ENCODE results near the gene TMCC3. TPM values are rescaled to one million over a fixed set of nuclear protein-coding genes. Genes with fewer than 3 reads are reported as not detected.

The TMCC3 gene
- total and polyA plus RNA-seq, 9 of the 15 experiments (the other 6 are each of a cell fraction or from before 2014, with no cell fraction given): not detected

DNA sequence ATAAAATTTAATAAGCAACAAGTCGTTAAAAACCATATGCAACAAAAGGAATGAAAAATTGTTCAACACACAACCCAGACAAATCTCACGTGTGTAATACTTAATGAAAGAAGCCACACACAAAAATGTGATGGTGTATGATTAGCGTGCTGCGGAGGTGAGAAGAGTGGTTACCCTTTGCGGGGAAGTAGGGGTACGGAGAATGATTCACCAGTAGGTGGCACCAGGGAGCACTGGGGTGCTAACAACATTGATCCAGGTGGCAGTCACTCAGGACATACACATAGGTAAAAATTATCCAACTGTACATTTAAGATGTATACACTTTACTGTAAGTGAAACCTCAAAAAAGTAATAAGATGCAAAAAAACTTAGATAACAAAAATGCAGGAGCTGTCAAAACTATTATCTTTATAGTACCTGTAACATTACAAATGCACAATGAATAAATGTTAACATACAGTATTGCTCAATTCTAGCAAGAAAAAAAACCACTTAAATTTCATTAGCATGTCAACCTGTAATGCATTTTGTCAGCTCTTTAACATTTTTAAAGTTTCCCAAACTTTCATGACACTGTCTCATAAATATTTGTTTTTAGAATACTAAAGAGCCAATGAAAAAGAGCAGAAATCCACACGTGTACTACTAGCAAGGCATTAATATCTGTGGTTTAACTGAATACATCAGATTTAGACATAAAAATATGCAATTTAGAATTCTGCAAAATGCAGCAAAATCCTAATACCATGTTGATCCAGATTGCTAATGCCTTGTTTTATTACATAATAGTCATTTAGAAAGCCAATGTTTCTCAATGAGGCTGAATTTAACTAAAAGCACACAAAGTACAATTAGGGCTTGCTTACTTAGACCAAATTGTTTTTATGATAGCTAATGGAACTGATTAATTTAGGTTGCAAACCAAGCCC lies 46.7 kb downstream of the TMCC3 start (continued):
- TF ChIP-seq, protein P1, sequence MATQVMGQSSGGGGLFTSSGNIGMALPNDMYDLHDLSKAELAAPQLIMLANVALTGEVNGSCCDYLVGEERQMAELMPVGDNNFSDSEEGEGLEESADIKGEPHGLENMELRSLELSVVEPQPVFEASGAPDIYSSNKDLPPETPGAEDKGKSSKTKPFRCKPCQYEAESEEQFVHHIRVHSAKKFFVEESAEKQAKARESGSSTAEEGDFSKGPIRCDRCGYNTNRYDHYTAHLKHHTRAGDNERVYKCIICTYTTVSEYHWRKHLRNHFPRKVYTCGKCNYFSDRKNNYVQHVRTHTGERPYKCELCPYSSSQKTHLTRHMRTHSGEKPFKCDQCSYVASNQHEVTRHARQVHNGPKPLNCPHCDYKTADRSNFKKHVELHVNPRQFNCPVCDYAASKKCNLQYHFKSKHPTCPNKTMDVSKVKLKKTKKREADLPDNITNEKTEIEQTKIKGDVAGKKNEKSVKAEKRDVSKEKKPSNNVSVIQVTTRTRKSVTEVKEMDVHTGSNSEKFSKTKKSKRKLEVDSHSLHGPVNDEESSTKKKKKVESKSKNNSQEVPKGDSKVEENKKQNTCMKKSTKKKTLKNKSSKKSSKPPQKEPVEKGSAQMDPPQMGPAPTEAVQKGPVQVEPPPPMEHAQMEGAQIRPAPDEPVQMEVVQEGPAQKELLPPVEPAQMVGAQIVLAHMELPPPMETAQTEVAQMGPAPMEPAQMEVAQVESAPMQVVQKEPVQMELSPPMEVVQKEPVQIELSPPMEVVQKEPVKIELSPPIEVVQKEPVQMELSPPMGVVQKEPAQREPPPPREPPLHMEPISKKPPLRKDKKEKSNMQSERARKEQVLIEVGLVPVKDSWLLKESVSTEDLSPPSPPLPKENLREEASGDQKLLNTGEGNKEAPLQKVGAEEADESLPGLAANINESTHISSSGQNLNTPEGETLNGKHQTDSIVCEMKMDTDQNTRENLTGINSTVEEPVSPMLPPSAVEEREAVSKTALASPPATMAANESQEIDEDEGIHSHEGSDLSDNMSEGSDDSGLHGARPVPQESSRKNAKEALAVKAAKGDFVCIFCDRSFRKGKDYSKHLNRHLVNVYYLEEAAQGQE (IDR thresholded peaks at IDR 0.05; ENCODE audit: borderline replicate concordance): peak; percentile 20; the same call in 1 of the 2 replicates
- TF ChIP-seq, protein P1 (CRISPR knock-in tag; IDR thresholded peaks at IDR 0.05; ENCODE audit: low read depth): no peak
- no peak for TF ChIP-seq MXD1 (CRISPR knock-in tag; IDR thresholded peaks at IDR 0.05; ENCODE audit: borderline replicate concordance, poor library complexity, severe bottlenecking)
- TF ChIP-seq, protein P2, sequence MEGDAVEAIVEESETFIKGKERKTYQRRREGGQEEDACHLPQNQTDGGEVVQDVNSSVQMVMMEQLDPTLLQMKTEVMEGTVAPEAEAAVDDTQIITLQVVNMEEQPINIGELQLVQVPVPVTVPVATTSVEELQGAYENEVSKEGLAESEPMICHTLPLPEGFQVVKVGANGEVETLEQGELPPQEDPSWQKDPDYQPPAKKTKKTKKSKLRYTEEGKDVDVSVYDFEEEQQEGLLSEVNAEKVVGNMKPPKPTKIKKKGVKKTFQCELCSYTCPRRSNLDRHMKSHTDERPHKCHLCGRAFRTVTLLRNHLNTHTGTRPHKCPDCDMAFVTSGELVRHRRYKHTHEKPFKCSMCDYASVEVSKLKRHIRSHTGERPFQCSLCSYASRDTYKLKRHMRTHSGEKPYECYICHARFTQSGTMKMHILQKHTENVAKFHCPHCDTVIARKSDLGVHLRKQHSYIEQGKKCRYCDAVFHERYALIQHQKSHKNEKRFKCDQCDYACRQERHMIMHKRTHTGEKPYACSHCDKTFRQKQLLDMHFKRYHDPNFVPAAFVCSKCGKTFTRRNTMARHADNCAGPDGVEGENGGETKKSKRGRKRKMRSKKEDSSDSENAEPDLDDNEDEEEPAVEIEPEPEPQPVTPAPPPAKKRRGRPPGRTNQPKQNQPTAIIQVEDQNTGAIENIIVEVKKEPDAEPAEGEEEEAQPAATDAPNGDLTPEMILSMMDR (IDR thresholded peaks at IDR 0.05 in 2 of 3, conservative IDR thresholded peaks at IDR 0.05 in 1 of 3; ENCODE audit: insufficient read depth in 2 of 3, low read depth in 1 of 3, low read length in 3 of 3): peak; percentile 70 to 81 (median 71)
- 0 out of 2 replicates have a peak, but pooled peaks have one; percentile 7 for TF ChIP-seq KLF16 (IDR thresholded peaks at IDR 0.05)

Measured in K562 (cell line).